A549 (cell line): ENCODE data around the gene TCF12. TPM values are rescaled to one million over a fixed set of nuclear protein-coding genes. Genes with fewer than 3 reads are reported as not detected.
A peak's percentile ranks its signal among the peaks of the same experiment; 100 is the strongest.
"Not testable (repeated sequence)": the region's sequence is repeated elsewhere in the genome, so short reads cannot be mapped to it uniquely, and the experiment has no call there.

Experiments used
- ATAC-seq, 2 experiments: fragments of 200-7000 bp in 1 of 2; fragments of >200 bp in 1 of 2; cut with Nextera tagmentation in 1 of 2; cut with Tn5 transposase in 1 of 2; 3 replicates each; pipeline versions ENCODE4 v1.8.0 to v1.9.1; 2018 to 2020; ENCODE audit warnings: mild to moderate bottlenecking in 1 of 2, moderate library complexity in 1 of 2
- CTCF ChIA-PET: fragments of 300-600 bp; sonication (Branson Sonifier 250); formaldehyde crosslinking; extraction: SDS; loops from one replicate; lab custom pipeline; 2021; ENCODE audit warnings: antibody characterized with exemption, inconsistent platforms; lab: Yijun Ruan, JAX
- POLR2A ChIA-PET: fragments of 350-600 bp; formaldehyde crosslinking; extraction: SDS; loops from one replicate; lab custom pipeline; 2021; ENCODE audit warnings: antibody characterized with exemption, inconsistent platforms; lab: Yijun Ruan, JAX
- DNase-seq, 2 experiments: peaks; one replicate each; pipeline versions ENCODE4 v3.0.0 to v3.0.0-alpha.2; 2011 to 2016; ENCODE audit warnings: low read depth in 1 of 2, low spot score in 1 of 2
- FAIRE-seq: peaks from 2 replicates; lab custom pipeline; 2011; peaks lifted over from hg19 to GRCh38; lab: Jason Lieb, UNC
- H3K27ac ChIP-seq, 2 experiments: fragments of >200 bp; sonication (Bioruptor Twin); formaldehyde crosslinking; 3 replicates each; pipeline ENCODE4 v1.5.1; 2016 to 2017
- H3K4me1 ChIP-seq: fragments of >200 bp; sonication (Bioruptor Twin); formaldehyde crosslinking; 3 replicates; pipeline ENCODE4 v1.6.1; 2016
- H3K4me2 ChIP-seq: fragments of >200 bp; sonication (Bioruptor Twin); formaldehyde crosslinking; 3 replicates; pipeline ENCODE4 v1.6.1; 2016
- H3K4me3 ChIP-seq: fragments of >200 bp; sonication (Bioruptor Twin); formaldehyde crosslinking; 3 replicates; pipeline ENCODE4 v1.5.1; 2016
- H3K9me3 ChIP-seq: fragments of >200 bp; sonication (Bioruptor Twin); formaldehyde crosslinking; 3 replicates; pipeline ENCODE4 v1.6.1; 2016
- CBX8 ChIP-seq: fragments of 200-600 bp; sonication (generic); IDR thresholded peaks from 2 replicates; pipeline ENCODE4 v1.6.1; 2016
- EHF ChIP-seq: fragments of 250-450 bp; sonication (Bioruptor Pico); IDR thresholded peaks from 2 replicates; pipeline ENCODE4 v1.5.0; 2020; ENCODE audit warnings: mild to moderate bottlenecking
- ELK1 ChIP-seq: fragments of 150-350 bp; IDR thresholded peaks from 2 replicates; pipeline ENCODE4 v1.6.1; 2014; ENCODE audit warnings: low read depth, mild to moderate bottlenecking, low read length
- FOSB ChIP-seq: fragments of 250-450 bp; sonication (Bioruptor Pico); IDR thresholded peaks from 2 replicates; pipeline ENCODE4 v1.5.0; 2020; ENCODE audit warnings: mild to moderate bottlenecking, moderate library complexity
- FOSL2 ChIP-seq, 2 experiments: fragments of 450-650 bp in 1 of 2; fragments of >200 bp in 1 of 2; sonication (Bioruptor Twin) in 1 of 2; formaldehyde crosslinking; IDR thresholded peaks; 2 replicates each; pipeline versions ENCODE4 v1.5.0 to v1.6.1; 2016 to 2020; ENCODE audit warnings: mild to moderate bottlenecking in 1 of 2, moderate library complexity in 1 of 2
- FOXS1 ChIP-seq: fragments of 250-450 bp; sonication (Bioruptor Pico); IDR thresholded peaks from 2 replicates; pipeline ENCODE4 v1.5.0; 2020; ENCODE audit warnings: mild to moderate bottlenecking, moderate library complexity
- HDAC2 ChIP-seq: fragments of 200-600 bp; sonication (generic); IDR thresholded peaks from 2 replicates; pipeline ENCODE4 v1.6.1; 2016
- HEYL ChIP-seq: fragments of 250-450 bp; sonication (Bioruptor Pico); IDR thresholded peaks from 2 replicates; pipeline ENCODE4 v1.8.0; 2021; ENCODE audit warnings: mild to moderate bottlenecking, moderate library complexity
- JUN ChIP-seq, 2 experiments: fragments of >200 bp; sonication (Bioruptor Twin); formaldehyde crosslinking; IDR thresholded peaks; 2 replicates in 1 of 2; 3 replicates in 1 of 2; pipeline ENCODE4 v1.6.1; 2016 to 2017
- MAZ ChIP-seq: fragments of 150-350 bp; IDR thresholded peaks from 2 replicates; pipeline ENCODE4 v1.6.1; 2014; ENCODE audit warnings: antibody characterized with exemption, low read depth, low read length, borderline replicate concordance
- NR3C1 ChIP-seq: fragments of >200 bp; sonication (Bioruptor Twin); formaldehyde crosslinking; IDR thresholded peaks from 3 replicates; pipeline ENCODE4 v1.6.1; 2017
- POLR2A ChIP-seq: IDR thresholded peaks from 2 replicates; pipeline ENCODE4 v1.6.1; 2012; ENCODE audit warnings: mild to moderate bottlenecking, low read length
- POLR2AphosphoS2 ChIP-seq: conservative IDR thresholded peaks from 2 replicates; pipeline ENCODE4 v1.6.1; 2012; ENCODE audit warnings: low read length, improper control_type of control experiment, inconsistent platforms
- RFX5 ChIP-seq: fragments of 450-650 bp; IDR thresholded peaks from 2 replicates; pipeline ENCODE4 v1.7.1; 2014; ENCODE audit warnings: antibody characterized with exemption, mild to moderate bottlenecking, moderate library complexity
- TFCP2L1 ChIP-seq: fragments of 250-450 bp; sonication (Bioruptor Pico); IDR thresholded peaks from 2 replicates; pipeline ENCODE4 v1.5.0; 2021; ENCODE audit warnings: mild to moderate bottlenecking
- TP53 ChIP-seq: fragments of 250-450 bp; sonication (Bioruptor Pico); IDR thresholded peaks from 2 replicates; pipeline ENCODE4 v1.5.0; 2021; ENCODE audit warnings: mild to moderate bottlenecking, moderate library complexity
- ZC3H11A ChIP-seq: fragments of 450-650 bp; IDR thresholded peaks from 2 replicates; pipeline ENCODE4 v1.6.1; 2014; ENCODE audit warnings: antibody characterized with exemption, mild to moderate bottlenecking
- ZSCAN20 ChIP-seq: fragments of 250-450 bp; sonication (Bioruptor Pico); IDR thresholded peaks from 2 replicates; pipeline ENCODE4 v1.8.0; 2022; ENCODE audit warnings: mild to moderate bottlenecking, moderate library complexity
- WGBS: methylation state at CpG from one replicate; pipeline ENCODE4 v1.1.6; 2017; ENCODE audit errors: missing lambda C conversion rate; 5-methylcytosine and 5-hydroxymethylcytosine counted together
- polyA plus RNA-seq, 4 experiments: library from polyadenylated mRNA; depleted of rRNA in 3 of 4; stranded (reverse); fragments of >200 nt; fragmentation: RNase III in 1 of 4; extraction: RNeasy Plus Mini Kit Qiagen cat#74134 plus additional on column Dnase treatment in 1 of 4; gene quantifications; 2 replicates in 3 of 4; 3 replicates in 1 of 4; pipeline ENCODE4 v1.2.3, GENCODE V29; 2011 to 2017

Gene TCF12
- polyA plus RNA-seq, 2 of the 4 experiments (the other 2 are of a cell fraction) = 36.3 to 121 TPM

- Histone ChIP-seq H3K27ac (no peak overlapping the region; a peak in 1 of 6 replicates), H3K9me3 (peaks cover 22% of the 10 kb centered on the region), H3K4me2 (no peak overlapping the region), H3K4me3 (no peak overlapping the region), H3K4me1 (peaks cover 5% of the 10 kb centered on the region; the same call in 1 of the 3 replicates)
- FAIRE-seq (no peak), DNase-seq (no peak), ATAC-seq (no peak)
- WGBS = 92% methylated on average over 4 of the region's 4 CpGs
- CTCF ChIA-PET = interaction anchor here (0.9 to 6.5 kb wide), 4 partner anchors 10 to 656 kb away, joined by 3 to 114 read pairs (median 4); no protein-coding TSS in a partner anchor
- no peak for TF ChIP-seq POLR2AphosphoS2
- TF ChIP-seq JUN (IDR thresholded peaks at IDR 0.05) = no peak
- TF ChIP-seq ZSCAN20 (CRISPR knock-in tag) = no peak
- TF ChIP-seq EHF (CRISPR knock-in tag) = no peak
- no peak for TF ChIP-seq HDAC2
- no peak for TF ChIP-seq CBX8
- TF ChIP-seq ZC3H11A = no peak
- TF ChIP-seq TP53 (CRISPR knock-in tag) = no peak
- TF ChIP-seq TFCP2L1 = no peak
- TF ChIP-seq MAZ = no peak
- TF ChIP-seq ELK1 = no peak
- POLR2A ChIA-PET = no interaction called here
Measured at GRCh38 chr15:57150066-57150865, 231.8 kb downstream of the TCF12 start.

DNA sequence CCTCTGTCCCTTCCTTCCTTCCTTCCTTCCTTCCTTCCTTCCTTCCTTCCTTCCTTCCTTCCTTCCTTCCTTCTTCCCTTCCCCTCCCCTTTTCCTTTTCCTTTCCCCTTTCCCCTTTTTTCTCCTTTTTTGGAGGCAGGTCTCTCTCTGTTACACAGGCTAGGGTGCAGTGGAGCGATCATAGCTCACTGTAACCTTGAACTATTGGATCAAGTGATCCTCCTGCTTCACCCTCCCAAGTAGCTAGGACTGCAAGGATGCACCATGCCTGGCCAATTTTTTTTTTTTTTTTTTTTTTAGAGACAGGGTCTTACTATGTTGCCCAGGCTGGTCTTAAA is 232.4 kb downstream of the TCF12 start:
- H3K27ac ChIP-seq, FAIRE-seq, H3K4me2 ChIP-seq, DNase-seq, H3K4me3 ChIP-seq, H3K4me1 ChIP-seq, POLR2A ChIA-PET, ATAC-seq: not testable (repeated sequence)
- CTCF ChIA-PET = interaction anchor here (0.6 to 2.1 kb wide), 6 partner anchors 10 to 155 kb away, joined by 3 to 13 read pairs (median 4); no protein-coding TSS in a partner anchor
- peaks cover 22% of the 10 kb centered on the region for H3K9me3 ChIP-seq
- whole genome bisulfite sequencing = 100% methylated on average over 1 of the region's 1 CpG

DNA sequence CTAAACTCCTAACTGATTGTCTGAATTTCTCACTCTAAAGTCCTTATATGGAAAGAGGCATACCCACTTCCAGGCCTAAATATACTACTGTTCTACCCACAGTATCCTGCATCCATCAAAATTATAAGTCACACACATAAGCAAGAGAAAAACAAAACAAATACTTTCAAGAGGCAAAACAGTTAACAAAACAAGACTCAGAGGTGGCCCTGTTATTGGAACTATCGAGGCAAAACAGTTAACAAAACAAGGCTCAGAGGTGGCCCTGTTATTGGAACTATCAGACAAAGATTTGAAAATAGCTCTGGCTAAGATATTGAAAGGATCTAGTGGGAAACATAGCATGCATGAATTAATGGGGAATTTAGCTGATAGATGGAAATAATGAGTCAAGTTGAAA is 233.7 kb downstream of the TCF12 start:
- TF ChIP-seq HEYL (CRISPR knock-in tag) (no peak), FOXS1 (no peak), NR3C1 (no peak), CBX8 (no peak), FOSB (no peak), RFX5 (no peak)
- peaks cover 5% of the 10 kb centered on the region; the same call in 1 of the 3 replicates for H3K4me1 ChIP-seq
- no peak for DNase-seq
- no peak overlapping the region for H3K4me3 ChIP-seq
- no peak for ATAC-seq
- 97% methylated on average over 1 of the region's 1 CpG for WGBS
- CTCF ChIA-PET = interaction anchor here (0.6 to 2.1 kb wide), 4 partner anchors 15 to 154 kb away, joined by 3 to 13 read pairs (median 4); no protein-coding TSS in a partner anchor
- no peak overlapping the region for H3K27ac ChIP-seq
- H3K9me3 ChIP-seq = peaks cover 22% of the 10 kb centered on the region
- H3K4me2 ChIP-seq = no peak overlapping the region
- POLR2A ChIA-PET = no interaction called here
- FAIRE-seq = no peak

DNA sequence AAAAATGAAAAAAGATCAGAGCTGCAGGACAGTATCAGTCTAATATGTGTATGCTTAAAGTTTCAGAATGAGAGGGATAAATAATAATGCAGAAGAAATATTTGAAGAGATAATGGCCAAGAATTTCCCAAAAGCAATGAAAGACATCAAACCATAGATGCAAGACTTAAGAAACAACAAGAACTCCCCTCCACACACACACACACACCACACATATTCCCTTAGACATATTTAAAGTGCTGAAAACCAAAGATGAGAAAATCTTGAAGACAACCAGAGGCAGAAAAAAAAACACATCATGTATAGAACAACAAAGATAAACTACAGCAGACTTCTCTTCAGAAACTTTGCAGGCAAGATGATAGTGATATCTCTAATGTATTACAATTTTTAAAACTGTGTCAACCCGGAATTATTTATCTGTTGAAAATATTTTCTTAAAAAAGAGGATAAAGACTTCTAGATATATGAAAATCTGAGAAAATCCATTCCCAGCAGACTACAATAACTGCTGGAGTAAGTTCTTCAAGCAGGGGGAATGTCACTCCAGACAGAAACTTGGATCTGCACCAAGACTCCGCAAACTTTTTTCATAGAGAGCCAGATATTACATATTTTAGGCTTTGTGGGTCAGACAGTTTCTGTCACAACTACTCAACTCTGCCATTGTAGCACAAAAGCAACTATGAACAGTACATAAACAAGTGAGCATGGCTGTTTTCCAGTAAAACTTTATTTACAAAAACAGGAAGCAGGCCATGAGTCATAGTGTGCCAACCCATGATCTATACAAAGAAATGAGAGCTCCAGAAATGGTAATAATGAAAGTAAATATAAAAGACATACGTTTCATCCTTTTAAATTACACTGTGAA is 234.5 kb downstream of the TCF12 start:
- ATAC-seq = no peak
- Histone ChIP-seq H3K4me2 (no peak overlapping the region), H3K4me3 (no peak overlapping the region), H3K27ac (no peak overlapping the region), H3K9me3 (peaks cover 22% of the 10 kb centered on the region), H3K4me1 (peaks cover 5% of the 10 kb centered on the region; the same call in 1 of the 3 replicates)
- TF ChIP-seq FOSL2 (IDR thresholded peaks at IDR 0.05) (no peak), FOSL2 (CRISPR knock-in tag; IDR thresholded peaks at IDR 0.05) (peak; percentile 31; the same call in 1 of the 2 replicates), POLR2A (no peak)
- POLR2A ChIA-PET = no interaction called here
- WGBS = 89% methylated on average over 3 of the region's 3 CpGs
- CTCF ChIA-PET = interaction anchor here (0.6 to 2.1 kb wide), 6 partner anchors 14 to 153 kb away, joined by 3 to 13 read pairs (median 4); no protein-coding TSS in a partner anchor
- FAIRE-seq = no peak
- no peak for DNase-seq
